GM19351 (cell line): ENCODE data around the gene PPP1R1C.

Source experiments
- ATAC-seq: cut with Tn5 transposase; IDR thresholded peaks from one replicate; pipeline ENCODE4 v1.9.1; 2021; ENCODE audit warnings: mild to moderate bottlenecking, moderate library complexity; ENCODE audit not compliant: unreplicated experiment

Gene PPP1R1C

DNA sequence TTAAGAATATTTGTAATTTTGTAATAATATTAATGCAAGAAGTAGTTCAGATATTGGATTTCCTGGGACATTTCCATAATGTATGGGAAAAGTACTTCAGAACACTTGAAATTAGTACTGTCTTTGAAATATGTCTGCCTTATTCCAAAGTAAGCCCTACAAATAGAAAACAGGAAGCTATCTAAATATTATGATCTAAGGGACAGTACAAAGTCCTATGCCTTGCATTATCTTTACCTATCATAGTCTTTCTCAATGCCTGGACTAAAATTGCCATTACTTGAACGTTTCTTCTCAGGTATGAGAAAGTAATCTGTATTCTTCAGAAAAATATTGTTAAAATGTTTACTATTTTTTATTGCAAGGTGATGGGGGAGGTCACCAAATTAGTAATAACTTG, 113.0 kb downstream of the PPP1R1C start:
- no peak for ATAC-seq

DNA sequence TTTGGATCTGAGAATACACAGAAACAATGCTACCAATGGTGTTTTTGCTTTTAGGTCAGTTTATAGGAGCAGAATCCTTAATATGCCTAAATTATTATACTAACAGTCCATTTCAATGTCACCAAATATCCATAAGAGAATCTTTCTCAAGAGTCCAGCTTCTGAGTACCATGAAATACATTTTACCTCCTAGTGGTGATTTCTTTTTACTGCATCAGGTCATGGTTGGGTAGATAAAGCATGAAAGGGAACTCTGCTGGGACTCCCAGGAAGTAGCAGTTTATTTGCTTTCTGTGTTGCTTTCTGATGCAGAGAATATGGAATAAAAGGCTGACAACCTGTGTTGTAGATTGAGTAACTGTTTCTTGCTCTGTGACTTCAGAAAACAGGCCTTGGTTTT, 115.6 kb downstream of the PPP1R1C start:
- ATAC-seq = peak; percentile 70

DNA sequence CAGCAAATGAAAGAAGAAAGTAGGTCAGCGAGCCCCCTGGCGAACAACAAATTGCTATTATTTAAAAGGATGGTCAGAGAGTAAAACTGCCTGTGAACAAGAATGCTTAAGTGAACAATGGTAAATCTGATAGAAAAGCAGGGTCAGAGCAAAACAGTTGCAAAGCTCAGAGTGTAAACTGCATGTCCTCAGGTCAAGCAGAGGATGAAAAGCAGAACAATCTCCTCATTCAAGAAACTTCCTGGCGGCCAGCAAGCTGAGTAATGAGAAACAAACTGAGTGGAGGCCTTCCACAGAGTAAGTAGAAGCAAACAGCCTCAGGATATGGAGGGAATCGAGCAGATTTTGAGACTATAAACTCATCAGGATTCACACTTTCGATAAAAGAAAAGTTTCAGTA, 117.9 kb downstream of the PPP1R1C start:
- no peak for ATAC-seq

DNA sequence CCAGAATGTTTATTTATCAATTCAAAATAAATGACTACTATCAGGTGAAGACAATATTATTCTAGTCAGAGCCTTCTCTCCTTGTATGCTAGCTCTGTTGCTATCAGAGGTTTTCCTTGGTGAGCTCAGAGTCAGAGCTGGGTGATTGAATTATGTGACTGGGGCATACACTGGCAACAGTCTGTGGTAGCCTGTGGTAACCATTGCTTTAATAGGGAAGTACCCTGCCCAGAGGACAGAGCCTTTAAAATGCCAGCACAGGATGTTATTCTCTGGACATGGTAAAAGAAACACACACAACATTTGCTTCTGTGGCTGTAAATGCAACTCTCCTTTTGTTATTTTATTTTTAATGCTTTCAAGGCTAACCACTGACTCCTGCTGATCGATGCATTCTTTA, 124.7 kb downstream of the PPP1R1C start:
- no peak for ATAC-seq

- no peak for ATAC-seq
Observed at GRCh38 chr2:182113334-182113733, 127.7 kb downstream of the PPP1R1C start.

GRCh38 chr2:182115258-182115657, 129.6 kb downstream of the PPP1R1C start:
- no peak for ATAC-seq

DNA sequence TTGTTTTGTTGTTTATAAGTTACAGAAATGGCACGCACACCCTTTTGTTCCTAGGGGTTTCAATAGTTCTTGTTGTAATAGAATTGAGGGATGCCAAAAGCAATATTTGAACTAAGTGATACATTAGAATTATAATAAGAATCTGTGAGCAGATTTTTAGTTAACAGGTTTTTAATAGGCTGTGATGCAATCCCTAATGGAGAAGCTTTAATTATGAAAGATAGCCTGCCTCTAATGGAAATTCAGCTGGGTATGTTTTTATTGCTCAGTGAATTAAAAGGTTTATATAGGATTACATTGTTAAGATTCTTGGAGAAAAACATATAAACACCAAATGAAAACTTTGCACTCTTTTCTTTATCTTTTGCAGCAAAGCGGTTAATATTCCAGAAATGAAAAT, 131.1 kb downstream of the PPP1R1C start:
- no peak for ATAC-seq

- no peak for ATAC-seq
Observed at GRCh38 chr2:182117196-182117595, 131.5 kb downstream of the PPP1R1C start.

GRCh38 chr2:182128821-182129707, 143.4 kb downstream of the PPP1R1C start:
- no peak for ATAC-seq

DNA sequence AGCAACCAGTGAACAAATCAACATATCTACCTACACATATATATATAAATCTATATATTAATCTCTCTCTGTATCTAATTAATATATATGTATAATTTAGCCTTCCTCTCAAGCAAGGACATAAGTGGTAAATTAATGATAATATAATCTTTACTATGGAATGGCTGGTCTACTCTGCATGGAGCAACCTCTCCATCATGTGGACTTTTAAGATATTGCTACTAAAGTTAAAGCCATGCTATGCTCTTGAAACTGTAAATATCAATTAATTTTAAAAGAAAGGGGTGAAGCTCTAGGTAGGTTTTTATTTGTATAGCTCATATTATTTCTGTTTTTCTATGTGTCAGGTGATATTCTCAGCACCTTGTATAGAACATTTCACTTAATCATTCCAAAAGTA, 147.0 kb downstream of the PPP1R1C start:
- ATAC-seq = no peak

DNA sequence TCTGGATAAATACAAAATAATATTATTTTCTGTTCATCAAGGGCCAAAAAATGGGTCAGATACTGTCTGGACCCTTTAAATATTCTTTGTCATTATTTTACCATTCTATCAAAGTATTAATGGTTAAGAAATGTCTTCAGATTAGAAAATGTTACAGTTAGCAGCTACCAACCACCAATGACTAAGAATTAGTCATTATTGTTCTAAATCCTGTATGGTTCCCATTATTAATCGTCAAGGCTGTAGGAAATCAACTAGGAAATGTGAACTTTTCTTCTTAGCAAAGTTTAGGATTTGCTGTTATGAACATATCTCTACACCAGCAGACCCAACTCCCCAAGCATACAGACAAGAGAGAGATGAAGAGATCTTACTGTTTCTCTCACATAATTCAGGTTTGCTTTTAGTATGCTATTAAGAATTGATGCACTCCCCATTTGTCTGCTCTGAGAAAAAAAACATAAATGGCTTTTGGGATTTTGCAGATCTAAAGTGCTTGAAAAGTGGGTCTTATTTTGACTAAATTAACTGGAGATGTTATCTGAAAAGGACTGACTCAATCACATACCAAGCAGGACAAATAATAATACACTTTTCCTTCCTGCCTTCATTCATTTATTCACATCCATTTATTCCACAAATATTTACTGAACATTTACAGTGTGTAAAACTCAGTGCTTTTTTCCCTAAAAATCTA, 147.7 kb downstream of the PPP1R1C start:
- ATAC-seq = no peak

GRCh38 chr2:182134201-182134600, 148.5 kb downstream of the PPP1R1C start:
- no peak for ATAC-seq

DNA sequence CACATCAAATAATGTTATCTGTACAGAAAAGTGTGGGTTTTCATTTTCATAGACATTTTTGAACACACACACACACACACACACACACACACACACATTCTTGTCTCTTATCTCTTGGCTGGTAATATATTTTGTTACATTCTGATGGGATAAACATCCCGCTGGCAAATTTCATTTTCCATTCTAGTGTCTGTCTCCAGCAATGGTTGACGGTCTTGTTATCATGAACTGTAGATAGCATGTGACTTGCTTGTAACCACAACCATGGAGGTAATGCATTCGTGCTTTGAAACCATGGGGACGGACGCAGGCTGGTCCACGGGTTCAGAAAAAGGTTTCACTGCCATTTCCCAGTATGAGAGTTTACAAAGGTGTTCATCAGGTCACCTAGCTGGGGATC, 156.4 kb downstream of the PPP1R1C start:
- no peak for ATAC-seq

DNA sequence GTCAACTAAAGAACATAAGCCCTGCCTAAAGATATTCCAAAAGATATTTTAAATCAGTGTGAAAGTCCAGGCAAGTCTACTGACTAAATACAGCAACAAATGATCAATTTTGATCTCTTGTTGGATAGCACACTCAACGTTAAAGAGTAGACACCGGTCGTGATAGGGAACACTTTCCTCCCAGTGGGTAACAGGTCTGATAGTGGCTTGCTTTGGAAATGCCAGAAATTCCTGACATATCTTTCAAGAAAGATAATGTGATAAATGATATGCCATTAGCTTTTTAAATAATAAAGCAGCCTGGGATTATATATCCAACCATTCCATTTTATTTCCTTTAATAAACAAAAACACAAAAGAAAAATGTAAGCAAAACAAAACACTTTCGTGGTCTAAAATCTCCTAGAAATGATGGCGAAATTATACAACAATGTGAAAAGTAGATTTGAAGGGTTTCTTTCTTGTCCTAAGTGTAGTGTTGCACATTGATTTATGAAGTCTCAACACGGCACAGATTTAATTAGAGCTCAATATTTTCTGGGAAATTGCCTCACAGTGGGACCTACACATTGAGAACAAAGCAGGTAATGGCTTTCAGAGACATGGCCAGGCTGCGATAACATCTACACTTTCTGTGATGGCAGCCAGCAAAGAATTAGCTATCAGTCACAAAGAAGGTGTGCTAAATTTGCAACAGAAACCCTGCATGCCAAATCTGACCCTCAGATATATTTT, 158.6 kb downstream of the PPP1R1C start:
- ATAC-seq = no peak

GRCh38 chr2:182144776-182145165, 159.1 kb downstream of the PPP1R1C start:
- ATAC-seq = no peak

- no peak for ATAC-seq
Observed at GRCh38 chr2:182148344-182148743, 162.7 kb downstream of the PPP1R1C start.

DNA sequence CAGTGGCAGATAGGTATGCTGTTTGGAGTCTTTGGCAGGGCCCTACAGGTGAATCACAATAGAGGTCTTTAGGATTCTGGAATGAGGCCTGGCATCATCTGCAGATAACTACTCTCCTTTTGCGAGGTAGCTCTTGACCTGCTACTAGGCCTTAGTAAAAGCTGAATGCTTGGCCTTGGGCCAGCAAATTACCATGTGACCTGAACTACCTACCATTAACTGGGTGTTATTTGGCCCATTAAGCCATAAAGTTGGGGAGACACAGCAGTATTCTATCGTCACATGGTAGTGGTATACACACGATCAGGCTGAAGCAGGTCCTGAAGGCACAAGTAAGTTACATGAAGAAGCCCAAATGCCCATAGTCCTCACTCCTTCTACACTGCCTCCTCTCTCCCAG, 178.2 kb downstream of the PPP1R1C start:
- ATAC-seq = no peak

- no peak for ATAC-seq
Observed at GRCh38 chr2:182164686-182165085, 179.0 kb downstream of the PPP1R1C start.

- no peak for ATAC-seq
Observed at GRCh38 chr2:182165202-182165601, 179.5 kb downstream of the PPP1R1C start.

DNA sequence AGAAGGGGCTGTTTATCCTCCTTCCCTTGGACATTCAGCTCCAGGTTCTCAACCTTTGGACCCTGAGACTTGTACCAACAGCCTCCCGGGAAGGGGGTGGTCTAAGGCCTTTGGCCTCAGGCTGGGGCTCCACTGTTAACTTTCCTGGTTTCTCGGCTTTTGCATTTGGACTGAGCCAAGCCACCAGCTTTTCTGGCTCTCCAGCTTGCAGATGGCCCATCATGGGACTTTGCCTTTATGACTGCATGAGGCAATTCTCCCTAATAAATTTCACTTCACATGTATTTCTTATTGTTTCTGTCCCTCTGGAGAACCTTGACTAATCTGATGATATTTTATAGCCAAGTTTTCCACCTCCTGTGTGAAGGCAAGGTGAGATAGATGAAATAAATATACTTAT, 180.8 kb downstream of the PPP1R1C start:
- no peak for ATAC-seq

GRCh38 chr2:182166841-182167240, 181.2 kb downstream of the PPP1R1C start:
- ATAC-seq = no peak
